Measurements from ENCODE around the gene AP1B1.

DNA sequence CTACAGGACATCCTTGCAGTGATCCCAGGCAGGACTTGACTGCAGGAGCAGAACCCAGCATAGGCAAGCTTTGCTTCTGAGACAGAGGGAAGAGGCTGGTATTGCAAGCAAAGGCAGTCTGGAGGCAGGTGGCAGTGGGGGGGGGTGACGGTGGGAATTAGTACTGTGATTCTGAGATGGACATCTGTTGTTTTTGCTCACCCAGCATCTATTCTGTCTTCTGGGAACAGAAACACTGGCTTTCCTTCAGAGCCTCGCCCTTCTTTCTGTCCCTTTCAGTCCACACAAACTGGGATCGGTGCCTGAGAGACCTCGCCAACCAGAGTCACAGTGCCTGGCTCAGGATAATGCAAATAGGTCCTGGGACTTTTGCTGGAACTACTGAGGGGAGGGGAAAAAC, 41.7 kb downstream of the AP1B1 start:
- TF ChIP-seq EZH2 (IDR thresholded peaks at IDR 0.05; ENCODE audit: borderline replicate concordance) (no peak), CTCF (IDR thresholded peaks at IDR 0.05; ENCODE audit: poor library complexity) (no peak)
